ENCODE data around the gene RACGAP1. TPM values are rescaled to one million over a fixed set of nuclear protein-coding genes. Genes with fewer than 3 reads are reported as not detected.

Gene RACGAP1
- total and polyA plus RNA-seq, 2 of the 8 experiments (the other 6 are each of a cell fraction or from before 2014, with no cell fraction given) = 18.0 to 66.3 TPM

DNA sequence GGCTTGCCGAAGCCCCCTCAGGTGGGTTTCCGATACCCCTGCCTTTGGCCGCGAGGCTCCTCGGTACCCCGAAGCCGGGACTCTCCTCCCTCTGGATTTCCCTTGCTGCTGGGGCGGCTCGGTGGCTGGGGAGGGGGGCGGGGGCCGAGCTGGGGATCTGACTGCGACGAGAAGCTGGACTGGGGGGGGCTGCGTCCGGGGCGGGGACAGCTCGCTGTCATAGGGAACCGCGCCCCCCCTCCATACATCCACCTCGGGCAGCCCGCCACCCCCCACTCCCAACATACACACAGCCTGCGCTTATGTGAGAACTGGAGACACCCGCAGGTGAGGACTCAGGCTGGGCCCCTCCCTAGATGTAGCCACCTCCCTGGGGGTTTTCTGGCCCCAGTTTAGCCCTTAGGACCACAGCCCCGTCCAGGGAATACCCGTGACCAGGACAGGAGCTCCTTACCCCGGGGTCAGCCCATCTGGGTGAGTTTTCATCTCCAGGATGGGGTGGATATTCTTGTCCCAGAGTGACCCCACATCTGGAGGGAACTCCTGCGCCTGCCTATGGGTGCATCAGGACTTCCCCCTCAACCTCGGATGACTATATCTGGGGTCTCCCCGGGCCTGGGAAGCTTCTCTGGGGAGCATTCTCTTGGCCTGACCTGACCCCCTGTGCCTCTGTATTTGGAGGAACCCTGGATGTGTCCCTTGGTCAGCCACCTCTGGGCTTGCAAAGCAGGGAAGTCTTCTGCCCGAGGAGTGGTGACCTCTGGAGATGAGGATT lies 32.8 kb upstream of the RACGAP1 start:
- Histone ChIP-seq H4K20me1 (replicated peaks in 1 of 2; ENCODE audit: control insufficient read depth in 1 of 2, insufficient read depth in 2 of 2, low read length in 2 of 2) (peaks cover 2 to 4% of the 10 kb centered on the region in 2 experiments), H3K79me1 (ENCODE audit: low read depth, low read length) (no peaks in the 10 kb centered on the region), H2BK15ac (ENCODE audit: low read length) (no peak overlapping the region), H3K18ac (ENCODE audit: extremely low read depth, low read length) (no peak overlapping the region), H3K14ac (ENCODE audit: insufficient read length) (no peak overlapping the region), H4K5ac (ENCODE audit: insufficient read length, low read depth, low read length) (no peak overlapping the region), H3K23ac (ENCODE audit: insufficient read length) (no peak overlapping the region), H3K27me3 (replicated peaks in 1 of 4; ENCODE audit: control insufficient read depth in 3 of 4, extremely low read depth in 1 of 4, insufficient read depth in 3 of 4, low read length in 3 of 4) (peaks cover 26 to 74% (median 59%) of the 10 kb centered on the region in 4 experiments), H3K36me3 (ENCODE audit: control insufficient read depth in 2 of 4, insufficient read depth in 4 of 4, low read length in 3 of 4) (no peaks in the 10 kb centered on the region), H4K91ac (replicated peaks; ENCODE audit: insufficient read length, low read length) (no peak overlapping the region), H4K8ac (ENCODE audit: extremely low read depth, insufficient read depth, low read length) (no peak overlapping the region), H3K4me3 (ENCODE audit: extremely low read depth in 1 of 4, insufficient read depth in 2 of 4, low read depth in 3 of 4, low read length in 4 of 4) (peak overlapping the region; percentile 36 to 74 (median 65); a peak in 7 of 8 replicates), H2BK20ac (ENCODE audit: low read length) (no peak overlapping the region), H3K9ac (replicated peaks in 1 of 4; ENCODE audit: extremely low read depth in 1 of 4, low read depth in 3 of 4, low read length in 3 of 4) (no peak overlapping the region), H3K27ac (ENCODE audit: low read depth, low read length) (no peak overlapping the region), H3K23me2 (ENCODE audit: low read depth, low read length) (peaks cover 8% of the 10 kb centered on the region), H2BK120ac (replicated peaks; ENCODE audit: low read depth, low read length) (no peak overlapping the region), H3K56ac (replicated peaks; ENCODE audit: insufficient read length, low read depth, low read length) (no peak overlapping the region), H2BK12ac (ENCODE audit: low read depth, low read length) (no peak overlapping the region), H3K4me2 (ENCODE audit: insufficient read depth in 1 of 2, low read depth in 2 of 2, low read length in 2 of 2) (peak overlapping the region; percentile 94 to 95), H3K9me3 (ENCODE audit: insufficient read depth in 2 of 2, low read depth in 1 of 2, low read length in 1 of 2) (no peaks in the 10 kb centered on the region), H2BK5ac (ENCODE audit: low read depth, low read length) (no peak overlapping the region), H3K79me2 (ENCODE audit: control insufficient read depth in 1 of 2, insufficient read depth in 2 of 2, low read length in 2 of 2) (no peaks in the 10 kb centered on the region), H3K4me1 (replicated peaks in 1 of 4; ENCODE audit: control insufficient read depth in 3 of 4, insufficient read depth in 4 of 4, low read length in 3 of 4) (peaks cover 3 to 9% (median 8%) of the 10 kb centered on the region in 4 experiments), H3K4ac (replicated peaks; ENCODE audit: insufficient read length, low read depth, low read length) (no peak overlapping the region), H2AK5ac (ENCODE audit: low read depth, low read length) (0 out of 2 replicates have a peak overlapping the region, but pooled peaks have one; percentile 75), H2AFZ (ENCODE audit: low read length) (no peak overlapping the region)
- TF ChIP-seq RNF2 (IDR thresholded peaks at IDR 0.05; ENCODE audit: borderline replicate concordance, low read depth, low read length, missing control alignments, poor library complexity, severe bottlenecking) (peak; percentile 13), EZH2 (IDR thresholded peaks at IDR 0.05; ENCODE audit: low read depth, low read length, severe bottlenecking) (peak; percentile 12), PHF8 (conservative IDR thresholded peaks at IDR 0.05; ENCODE audit: low read depth, low read length) (0 out of 2 replicates have a peak, but pooled peaks have one; percentile 26), JUN (IDR thresholded peaks at IDR 0.05; ENCODE audit: low read depth, low read length) (no peak)
- WGBS, 2 experiments (ENCODE audit: extremely low coverage in 1 of 2, insufficient coverage in 1 of 2, insufficient read length in 1 of 2, insufficient replicate concordance in 2 of 2, low coverage in 1 of 2, low lambda C conversion rate in 2 of 2, missing lambda C conversion rate in 1 of 2) = 28% methylated on average over 16 of the region's 30 CpGs; no CpG with 5 or more reads in 1 of the 2 experiments
- DNase-seq (ENCODE audit: low read depth in 1 of 2, low spot score in 2 of 2) (peak in 1 of 2 experiments; percentile 46), FAIRE-seq (no peak)
- POLR2A ChIA-PET (ENCODE audit: partially characterized antibody) = interaction anchor here (1.0 to 1.3 kb wide), 2 partner anchors 8 to 19 kb away, joined by 3 to 5 read pairs; no protein-coding TSS in a partner anchor
- CTCF ChIA-PET (ENCODE audit: partially characterized antibody) = interaction anchor here (0.5 to 22.8 kb wide), 7 partner anchors 14 to 366 kb away, joined by 3 to 420 read pairs (median 6); partner anchors contain the start of genes AQP6 and SMARCD1
